22Rv1 (cell line): ENCODE measurements around the gene STOML3.

Experiments used
- H3K27ac ChIP-seq: fragments of 450-650 bp; 2 replicates; pipeline ENCODE4 v1.5.1; 2017
- ZFX ChIP-seq: fragments of 450-650 bp; IDR thresholded peaks from 2 replicates; pipeline ENCODE4 v1.6.1; 2017; ENCODE audit warnings: antibody characterized with exemption, borderline replicate concordance
- TF ChIP-seq, protein P1 (sequence below): fragments of 450-650 bp; IDR thresholded peaks from 2 replicates; pipeline ENCODE4 v1.5.1; 2017; ENCODE audit warnings: mild to moderate bottlenecking

STOML3 gene

DNA sequence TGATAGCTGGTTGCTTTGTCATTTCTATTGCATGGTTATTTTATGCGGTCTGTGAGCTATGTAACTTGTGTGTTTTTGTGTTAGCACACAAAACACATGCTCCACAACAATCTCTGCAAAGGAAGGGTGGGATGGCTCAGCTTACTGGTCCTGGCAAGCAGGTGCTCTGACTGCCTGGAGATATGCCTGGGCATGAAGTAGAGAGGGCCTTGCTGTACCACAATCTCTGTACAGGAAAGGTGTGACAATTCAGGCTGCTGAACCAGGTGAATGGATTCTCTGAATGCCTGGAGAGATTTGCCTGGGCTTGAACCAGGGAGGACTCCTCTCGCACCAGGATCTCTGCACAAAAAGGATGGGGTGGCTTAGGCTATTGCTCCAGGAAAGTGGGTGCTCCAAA, 69.5 kb downstream of the STOML3 start:
- TF ChIP-seq, protein P1, sequence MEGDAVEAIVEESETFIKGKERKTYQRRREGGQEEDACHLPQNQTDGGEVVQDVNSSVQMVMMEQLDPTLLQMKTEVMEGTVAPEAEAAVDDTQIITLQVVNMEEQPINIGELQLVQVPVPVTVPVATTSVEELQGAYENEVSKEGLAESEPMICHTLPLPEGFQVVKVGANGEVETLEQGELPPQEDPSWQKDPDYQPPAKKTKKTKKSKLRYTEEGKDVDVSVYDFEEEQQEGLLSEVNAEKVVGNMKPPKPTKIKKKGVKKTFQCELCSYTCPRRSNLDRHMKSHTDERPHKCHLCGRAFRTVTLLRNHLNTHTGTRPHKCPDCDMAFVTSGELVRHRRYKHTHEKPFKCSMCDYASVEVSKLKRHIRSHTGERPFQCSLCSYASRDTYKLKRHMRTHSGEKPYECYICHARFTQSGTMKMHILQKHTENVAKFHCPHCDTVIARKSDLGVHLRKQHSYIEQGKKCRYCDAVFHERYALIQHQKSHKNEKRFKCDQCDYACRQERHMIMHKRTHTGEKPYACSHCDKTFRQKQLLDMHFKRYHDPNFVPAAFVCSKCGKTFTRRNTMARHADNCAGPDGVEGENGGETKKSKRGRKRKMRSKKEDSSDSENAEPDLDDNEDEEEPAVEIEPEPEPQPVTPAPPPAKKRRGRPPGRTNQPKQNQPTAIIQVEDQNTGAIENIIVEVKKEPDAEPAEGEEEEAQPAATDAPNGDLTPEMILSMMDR = no peak
- no peak for TF ChIP-seq ZFX
- H3K27ac ChIP-seq = no peak overlapping the region
